DND-41 (cell line): ENCODE data around the gene DRC7.

Experiments
- ATAC-seq: fragments of 200-7000 bp; cut with Tn5 transposase; 3 replicates; pipeline ENCODE4 v1.9.1; 2021; ENCODE audit warnings: low read depth; ENCODE audit not compliant: insufficient read depth
- DNase-seq: peaks from one replicate; pipeline ENCODE4 v3.0.0-alpha.2; 2020
- H2AFZ ChIP-seq: 2 replicates; pipeline ENCODE4 v1.6.0; 2012; ENCODE audit warnings: low read depth, low read length
- H3K27ac ChIP-seq: 2 replicates; pipeline ENCODE4 v1.5.1; 2012; ENCODE audit warnings: low read length, inconsistent platforms
- H3K27me3 ChIP-seq: fragments of 200-600 bp; sonication (generic); 2 replicates; pipeline ENCODE4 v1.6.0; 2012; ENCODE audit warnings: low read length, mild to moderate bottlenecking, inconsistent platforms; ENCODE audit not compliant: insufficient read depth, poor library complexity
- H3K36me3 ChIP-seq: 2 replicates; pipeline ENCODE4 v1.5.1; 2012; ENCODE audit warnings: low read length, inconsistent platforms; ENCODE audit not compliant: insufficient read depth
- H3K4me1 ChIP-seq: 2 replicates; pipeline ENCODE4 v1.5.1; 2012; ENCODE audit warnings: mild to moderate bottlenecking, low read length; ENCODE audit not compliant: insufficient read depth
- H3K4me2 ChIP-seq: 2 replicates; pipeline ENCODE4 v1.6.0; 2012; ENCODE audit warnings: mild to moderate bottlenecking, moderate library complexity, low read length, inconsistent platforms; ENCODE audit not compliant: insufficient read depth
- H3K4me3 ChIP-seq, 2 experiments: fragments of 200-600 bp in 1 of 2; shearing (Covaris generic) in 1 of 2; 2 replicates each; pipeline ENCODE4 v1.5.1; 2012 to 2016; ENCODE audit warnings: inconsistent platforms in 2 of 2, low read length in 2 of 2, mild to moderate bottlenecking in 2 of 2, low read depth in 1 of 2, moderate library complexity in 1 of 2
- H3K79me2 ChIP-seq: 2 replicates; pipeline ENCODE4 v1.6.0; 2012; ENCODE audit warnings: low read length, inconsistent platforms; ENCODE audit not compliant: insufficient read depth
- H3K9ac ChIP-seq: 2 replicates; pipeline ENCODE4 v1.6.0; 2012; ENCODE audit warnings: low read depth, mild to moderate bottlenecking, inconsistent platforms, low read length, moderate library complexity
- H3K9me3 ChIP-seq: 2 replicates; pipeline ENCODE4 v1.5.1; 2012; ENCODE audit warnings: low read length, moderate library complexity, mild to moderate bottlenecking, inconsistent platforms; ENCODE audit not compliant: insufficient read depth, severe bottlenecking
- H4K20me1 ChIP-seq: 2 replicates; pipeline ENCODE4 v1.6.0; 2012; ENCODE audit warnings: low read length; ENCODE audit not compliant: insufficient read depth
- EZH2 ChIP-seq: IDR thresholded peaks from 3 replicates; pipeline ENCODE4 v1.6.1; 2012; ENCODE audit warnings: borderline replicate concordance, low read depth, mild to moderate bottlenecking, moderate library complexity, low read length, inconsistent platforms; ENCODE audit not compliant: severe bottlenecking
- TF ChIP-seq, protein P1 (sequence below): IDR thresholded peaks from 2 replicates; pipeline ENCODE4 v1.5.1; 2012; ENCODE audit warnings: borderline replicate concordance, low read length, moderate library complexity, mild to moderate bottlenecking; ENCODE audit not compliant: poor library complexity, severe bottlenecking; ENCODE audit errors: extremely low read depth

The DRC7 gene

DNA sequence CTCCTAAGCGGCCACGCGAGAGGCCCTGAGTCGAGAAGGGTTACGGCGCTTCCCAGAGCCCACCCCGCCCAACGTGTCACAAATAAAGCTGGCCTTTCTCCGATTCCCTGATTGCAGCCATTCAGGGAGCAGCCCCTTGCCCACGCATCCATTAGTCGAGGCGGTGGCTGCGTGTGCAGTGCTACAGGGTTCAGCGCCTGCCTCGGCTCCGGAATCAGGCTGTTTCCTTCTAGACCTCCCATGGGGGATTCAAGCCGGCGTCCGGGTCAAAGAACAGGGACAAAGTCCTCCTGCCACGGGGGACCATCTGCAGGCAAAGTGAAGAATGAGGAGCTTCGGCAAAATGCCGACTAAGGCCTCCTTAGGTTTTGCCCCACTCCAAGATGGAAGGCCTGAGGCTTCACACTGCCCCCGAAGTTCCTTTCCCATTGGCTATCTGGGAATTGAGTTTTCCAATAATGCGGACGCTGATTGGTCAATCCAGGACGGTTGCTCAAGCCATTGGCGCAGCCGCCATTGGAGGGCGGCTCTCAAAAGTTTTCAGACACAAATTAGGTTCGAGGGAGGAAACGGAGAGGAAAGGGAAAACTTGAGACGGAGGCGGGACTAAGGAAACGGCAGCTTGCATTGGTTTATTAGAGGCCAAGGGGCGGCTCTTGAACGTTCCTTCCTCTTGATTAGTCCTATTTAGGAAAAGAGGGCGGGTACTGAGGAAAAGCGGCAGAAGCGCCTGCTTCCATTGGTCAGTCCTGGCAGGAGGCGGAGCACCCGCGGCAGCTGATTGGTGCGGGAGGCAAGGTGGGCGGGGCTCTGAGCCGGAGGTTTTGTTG lies 40.5 kb downstream of the DRC7 start:
- peaks cover 2% of the 10 kb centered on the region for H3K9me3 ChIP-seq
- H3K79me2 ChIP-seq, result peaks cover 44% of the 10 kb centered on the region
- ATAC-seq (peak; percentile 89), DNase-seq (peak; percentile 100)
- peak overlapping the region; percentile 74 to 80 for H3K4me3 ChIP-seq
- peaks cover 40% of the 10 kb centered on the region for H3K4me1 ChIP-seq
- H2AFZ ChIP-seq, result peak overlapping the region; percentile 78
- H3K36me3 ChIP-seq, result peaks cover 32% of the 10 kb centered on the region
- peak overlapping the region; percentile 77 for H3K9ac ChIP-seq
- no peak for TF ChIP-seq EZH2
- TF ChIP-seq, protein P1, sequence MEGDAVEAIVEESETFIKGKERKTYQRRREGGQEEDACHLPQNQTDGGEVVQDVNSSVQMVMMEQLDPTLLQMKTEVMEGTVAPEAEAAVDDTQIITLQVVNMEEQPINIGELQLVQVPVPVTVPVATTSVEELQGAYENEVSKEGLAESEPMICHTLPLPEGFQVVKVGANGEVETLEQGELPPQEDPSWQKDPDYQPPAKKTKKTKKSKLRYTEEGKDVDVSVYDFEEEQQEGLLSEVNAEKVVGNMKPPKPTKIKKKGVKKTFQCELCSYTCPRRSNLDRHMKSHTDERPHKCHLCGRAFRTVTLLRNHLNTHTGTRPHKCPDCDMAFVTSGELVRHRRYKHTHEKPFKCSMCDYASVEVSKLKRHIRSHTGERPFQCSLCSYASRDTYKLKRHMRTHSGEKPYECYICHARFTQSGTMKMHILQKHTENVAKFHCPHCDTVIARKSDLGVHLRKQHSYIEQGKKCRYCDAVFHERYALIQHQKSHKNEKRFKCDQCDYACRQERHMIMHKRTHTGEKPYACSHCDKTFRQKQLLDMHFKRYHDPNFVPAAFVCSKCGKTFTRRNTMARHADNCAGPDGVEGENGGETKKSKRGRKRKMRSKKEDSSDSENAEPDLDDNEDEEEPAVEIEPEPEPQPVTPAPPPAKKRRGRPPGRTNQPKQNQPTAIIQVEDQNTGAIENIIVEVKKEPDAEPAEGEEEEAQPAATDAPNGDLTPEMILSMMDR, result no peak
- 0 out of 2 replicates have a peak, but pooled peaks cover 2% of the 10 kb centered on the region for H4K20me1 ChIP-seq
- no peaks in the 10 kb centered on the region for H3K27me3 ChIP-seq
- peak overlapping the region; percentile 88 for H3K4me2 ChIP-seq
- H3K27ac ChIP-seq, result peak overlapping the region; percentile 87

DNA sequence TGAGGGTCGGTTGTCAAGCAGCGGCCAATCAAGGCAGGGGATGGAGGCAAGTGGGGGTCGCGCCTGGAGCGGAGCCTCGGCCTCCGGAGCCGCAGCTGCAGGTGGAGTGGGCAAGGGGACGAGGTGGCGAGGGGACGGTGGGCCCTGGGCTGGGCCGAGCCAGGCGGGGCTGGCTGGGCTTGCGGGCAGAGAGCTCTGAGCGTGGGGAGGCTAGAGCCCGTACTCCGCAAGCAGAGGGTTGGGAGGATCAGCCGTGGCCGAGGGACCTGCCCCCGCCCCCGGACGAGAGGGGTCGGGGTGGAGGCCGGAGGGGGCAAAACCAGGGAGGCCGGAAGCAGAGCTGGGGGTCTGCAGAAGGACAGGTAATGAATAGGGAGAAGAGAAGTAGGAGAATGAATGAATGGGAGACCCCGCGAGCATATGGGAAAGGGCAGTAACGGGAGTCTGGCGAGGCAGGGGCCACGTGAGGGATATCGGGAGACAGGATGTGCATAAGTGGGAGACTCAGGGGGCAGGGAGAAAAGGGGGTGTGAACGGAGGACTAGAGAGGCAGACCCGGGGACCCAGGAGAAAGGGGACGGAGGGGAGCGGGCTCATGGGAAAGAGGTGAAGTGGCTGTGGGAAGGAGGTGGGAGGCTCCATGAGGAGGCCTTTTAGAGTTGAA lies 41.3 kb downstream of the DRC7 start, which contains the start of gene KATNB1:
TSS of gene KATNB1 (plus strand) at position 16 of the 664 bp plus-strand sequence. CDS start 1,474 bp downstream, outside the sequence.
- Histone ChIP-seq H3K4me2 (peak within 1 kb of the TSS; percentile 88), H3K9me3 (peaks cover 2% of the 10 kb centered on the region), H3K36me3 (peaks cover 38% of the 10 kb centered on the region), H3K4me1 (peaks cover 40% of the 10 kb centered on the region), H3K79me2 (peaks cover 45% of the 10 kb centered on the region), H4K20me1 (peaks cover 6% of the 10 kb centered on the region; the same call in 1 of the 2 replicates), H3K27ac (peak within 1 kb of the TSS; percentile 87), H3K9ac (peak within 1 kb of the TSS; percentile 77), H3K4me3 (peak within 1 kb of the TSS; percentile 74 to 80), H2AFZ (peak within 1 kb of the TSS; percentile 78), H3K27me3 (no peaks in the 10 kb centered on the region)
- DNase-seq (no peak), ATAC-seq (no peak)
- TF ChIP-seq EZH2, result no peak
- TF ChIP-seq, protein P1, result no peak

DNA sequence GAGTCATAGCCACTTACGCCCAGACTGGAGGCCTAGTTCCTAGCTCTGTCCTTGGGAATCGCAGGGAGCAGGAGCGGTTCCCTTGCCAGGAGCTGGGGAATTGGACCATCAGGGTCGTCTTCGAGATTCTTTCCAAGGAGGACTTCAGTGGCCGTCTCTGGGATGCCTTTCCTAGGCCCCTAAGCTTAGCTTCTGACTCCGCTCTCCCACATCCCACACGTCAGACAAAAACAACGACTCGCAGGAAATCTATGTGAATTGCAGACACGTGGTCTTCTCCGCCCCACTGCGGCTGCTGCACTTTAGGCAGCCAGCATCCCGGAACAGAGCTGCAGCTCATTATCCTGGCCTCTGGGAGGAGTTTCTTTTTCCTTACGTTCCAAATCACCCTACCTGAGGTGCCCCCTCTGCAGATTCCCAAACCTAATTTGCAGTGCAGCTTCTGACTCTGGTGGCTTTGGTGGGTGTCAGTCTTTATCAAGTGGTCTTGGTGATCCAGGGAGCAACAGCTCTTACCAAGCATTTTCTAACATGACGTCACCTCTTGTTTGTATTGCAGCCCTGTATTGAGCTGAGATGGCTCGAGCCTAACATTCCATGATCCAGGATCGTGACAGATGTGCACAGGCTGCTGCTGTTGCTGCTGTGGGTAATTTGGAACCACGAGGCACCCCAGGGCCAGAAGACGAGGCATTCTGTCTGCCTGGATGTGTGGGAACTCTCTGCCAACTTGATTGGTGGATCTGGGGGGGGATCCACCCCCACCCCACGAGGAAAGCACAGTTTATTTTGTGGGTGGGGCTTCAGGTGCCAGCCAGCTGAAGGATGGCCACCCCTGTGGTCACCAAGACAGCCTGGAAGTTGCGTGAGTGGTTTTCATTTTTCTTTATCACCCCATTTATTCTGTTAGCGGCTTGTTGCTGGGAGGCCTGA lies 42.1 kb downstream of the DRC7 start:
- ATAC-seq (no peak), DNase-seq (peak; percentile 54)
- H3K36me3 ChIP-seq, result peaks cover 46% of the 10 kb centered on the region
- peak overlapping the region; percentile 74 to 80; a peak in 3 of 4 replicates for H3K4me3 ChIP-seq
- peaks cover 45% of the 10 kb centered on the region for H3K79me2 ChIP-seq
- H3K27me3 ChIP-seq, result no peaks in the 10 kb centered on the region
- H4K20me1 ChIP-seq, result peaks cover 12% of the 10 kb centered on the region
- peak overlapping the region; percentile 88 for H3K4me2 ChIP-seq
- no peak for TF ChIP-seq EZH2
- TF ChIP-seq, protein P1, result peak; percentile 42
- H3K9ac ChIP-seq, result peak overlapping the region; percentile 68
- peaks cover 2% of the 10 kb centered on the region for H3K9me3 ChIP-seq
- H3K4me1 ChIP-seq, result peaks cover 40% of the 10 kb centered on the region
- H2AFZ ChIP-seq, result peak overlapping the region; percentile 65
- peak overlapping the region; percentile 71 for H3K27ac ChIP-seq
